D721Med (cell line): ENCODE results near the gene ADAMTS3.

Experiments used
- DNase-seq: peaks from one replicate; pipeline ENCODE4 v3.0.0; 2011; ENCODE audit warnings: low spot score; ENCODE audit not compliant: insufficient read length
- FAIRE-seq: peaks from 2 replicates; lab custom pipeline; 2011; peaks lifted over from hg19 to GRCh38; lab: Jason Lieb, UNC
- CTCF ChIP-seq: IDR thresholded peaks from 2 replicates; pipeline ENCODE4 v1.5.1; 2012; ENCODE audit warnings: mild to moderate bottlenecking, control low read depth; ENCODE audit not compliant: insufficient read depth; ENCODE audit errors: missing control alignments

ADAMTS3 gene

GRCh38 chr4:72391281-72391680 lies 177.7 kb downstream of the ADAMTS3 start:
- TF ChIP-seq CTCF = no peak
- no peak for FAIRE-seq
- DNase-seq = no peak

- no peak for TF ChIP-seq CTCF
- DNase-seq = no peak
- FAIRE-seq = no peak
Measured at GRCh38 chr4:72390409-72390808, 178.6 kb downstream of the ADAMTS3 start.

GRCh38 chr4:72388521-72388920 lies 180.5 kb downstream of the ADAMTS3 start:
- DNase-seq (no peak), FAIRE-seq (no peak)
- no peak for TF ChIP-seq CTCF

- no peak for FAIRE-seq
- no peak for DNase-seq
- no peak for TF ChIP-seq CTCF
Measured at GRCh38 chr4:72387959-72388358, 181.1 kb downstream of the ADAMTS3 start.

GRCh38 chr4:72383439-72383838 lies 185.6 kb downstream of the ADAMTS3 start:
- no peak for TF ChIP-seq CTCF
- FAIRE-seq (no peak), DNase-seq (no peak)

- TF ChIP-seq CTCF = no peak
- FAIRE-seq (no peak), DNase-seq (no peak)
Measured at GRCh38 chr4:72378901-72379300, 190.1 kb downstream of the ADAMTS3 start.

- TF ChIP-seq CTCF = no peak
- FAIRE-seq (no peak), DNase-seq (no peak)
Measured at GRCh38 chr4:72377491-72378194, 191.4 kb downstream of the ADAMTS3 start.
